Frontal cortex (tissue), 4 donors: ENCODE results near the gene GFI1. TPM values are rescaled to one million over a fixed set of nuclear protein-coding genes. Genes with fewer than 3 reads are reported as not detected.
"Not testable (repeated sequence)": the region's sequence is repeated elsewhere in the genome, so short reads cannot be mapped to it uniquely, and the experiment has no call there.

Experiments
- DNase-seq, 2 donors: peaks; one replicate each; pipeline ENCODE4 v3.0.0; 2012; ENCODE audit warnings: low spot score in 2 of 2
- FAIRE-seq: peaks from 2 replicates; lab custom pipeline; 2012; peaks lifted over from hg19 to GRCh38; lab: Jason Lieb, UNC
- total RNA-seq: library from RNA; depleted of rRNA; stranded (reverse); fragments of >200 nt; gene quantifications from one replicate; pipeline ENCODE4 v1.2.3, GENCODE V29; 2014
- donor health status: control.
- donor health status: control.
- donor health status: control.

GFI1 gene
- total RNA-seq, 1 donor from 2014 or later, result not detected

- FAIRE-seq, result no peak
- DNase-seq, result no peak
These were observed 12.8 kb downstream of the GFI1 start for GRCh38 chr1:92473781-92474495.

- DNase-seq, result no peak
- no peak for FAIRE-seq
These were observed 16.5 kb downstream of the GFI1 start for GRCh38 chr1:92470216-92470615.

GRCh38 chr1:92466683-92467352 is 19.9 kb downstream of the GFI1 start:
- no peak for FAIRE-seq
- no peak for DNase-seq

GRCh38 chr1:92465256-92465647 is 21.5 kb downstream of the GFI1 start:
- FAIRE-seq (no peak), DNase-seq (no peak)

- FAIRE-seq, result no peak
- no peak for DNase-seq
These were observed 22.0 kb downstream of the GFI1 start for GRCh38 chr1:92464588-92465255.

- DNase-seq, result no peak
- FAIRE-seq, result no peak
These were observed 25.2 kb downstream of the GFI1 start for GRCh38 chr1:92461364-92462097.

- DNase-seq (no peak), FAIRE-seq (no peak)
These were observed 26.8 kb downstream of the GFI1 start for GRCh38 chr1:92459871-92460320.

GRCh38 chr1:92458146-92458545 is 28.6 kb downstream of the GFI1 start:
- no peak for FAIRE-seq
- DNase-seq, result no peak

- no peak for FAIRE-seq
- no peak for DNase-seq
These were observed 38.7 kb downstream of the GFI1 start for GRCh38 chr1:92447976-92448375.

GRCh38 chr1:92447033-92447681 is 39.6 kb downstream of the GFI1 start:
- DNase-seq, result no peak

GRCh38 chr1:92446546-92446945 is 40.2 kb downstream of the GFI1 start:
- no peak for DNase-seq
- FAIRE-seq, result no peak

More at GRCh38 chr1:92447033-92447681, 39.6 kb downstream of the GFI1 start:
- FAIRE-seq, result no peak

GRCh38 chr1:92445865-92446264 is 40.9 kb downstream of the GFI1 start:
- no peak for DNase-seq
- no peak for FAIRE-seq

GRCh38 chr1:92444351-92444750 is 42.4 kb downstream of the GFI1 start:
- no peak for DNase-seq
- no peak for FAIRE-seq

- FAIRE-seq (no peak), DNase-seq (no peak)
These were observed 42.8 kb downstream of the GFI1 start for GRCh38 chr1:92443893-92444292.

- DNase-seq (peak in 1 of 2 donors; percentile 22), FAIRE-seq (no peak)
These were observed 44.4 kb downstream of the GFI1 start for GRCh38 chr1:92442351-92442750.

- DNase-seq (no peak), FAIRE-seq (no peak)
These were observed 44.9 kb downstream of the GFI1 start for GRCh38 chr1:92441697-92442342.

- DNase-seq, result no peak
- no peak for FAIRE-seq
These were observed 45.4 kb downstream of the GFI1 start for GRCh38 chr1:92441316-92441696.

GRCh38 chr1:92439291-92439690 is 47.4 kb downstream of the GFI1 start:
- no peak for DNase-seq
- no peak for FAIRE-seq

- DNase-seq, FAIRE-seq: not testable (repeated sequence)
These were observed 52.2 kb downstream of the GFI1 start for GRCh38 chr1:92434572-92434971.
